DOHH2 (cell line): ENCODE data around the gene ZBTB16.
A peak's percentile ranks its signal among the peaks of the same experiment; 100 is the strongest.

Source experiments
- H3F3A ChIP-seq: fragments of 200-600 bp; sonication (generic), shearing (Covaris generic); 2 replicates; pipeline ENCODE4 v1.6.0; 2016; ENCODE audit warnings: antibody characterized with exemption, mild to moderate bottlenecking; ENCODE audit not compliant: control insufficient read depth, insufficient read depth
- H3K27ac ChIP-seq: fragments of 200-600 bp; sonication (generic); 2 replicates; pipeline ENCODE4 v1.5.1; 2014; ENCODE audit warnings: low read depth, mild to moderate bottlenecking, low read length, moderate library complexity
- H3K27me3 ChIP-seq: fragments of 200-600 bp; sonication (generic); 2 replicates; pipeline ENCODE4 v1.6.1; 2014; ENCODE audit warnings: mild to moderate bottlenecking, low read length, mixed read lengths; ENCODE audit not compliant: control insufficient read depth
- H3K36me3 ChIP-seq: fragments of 200-600 bp; sonication (generic); 2 replicates; pipeline ENCODE4 v1.6.1; 2014; ENCODE audit warnings: mild to moderate bottlenecking, low read length, moderate library complexity, mixed read lengths; ENCODE audit not compliant: control insufficient read depth
- H3K4me1 ChIP-seq: fragments of 200-600 bp; sonication (generic); 2 replicates; pipeline ENCODE4 v1.6.1; 2014; ENCODE audit warnings: mild to moderate bottlenecking, low read length, mixed read lengths; ENCODE audit not compliant: control insufficient read depth
- H3K4me2 ChIP-seq: fragments of 200-600 bp; sonication (generic); 2 replicates; pipeline ENCODE4 v1.6.0; 2014; ENCODE audit warnings: mild to moderate bottlenecking, low read length, moderate library complexity
- H3K4me3 ChIP-seq: fragments of 200-600 bp; sonication (generic); 2 replicates; pipeline ENCODE4 v1.5.1; 2014; ENCODE audit warnings: mild to moderate bottlenecking, low read length, mixed read lengths
- H3K79me2 ChIP-seq: fragments of 200-600 bp; sonication (generic); 2 replicates; pipeline ENCODE4 v1.6.1; 2014; ENCODE audit warnings: mild to moderate bottlenecking, low read length, mixed read lengths; ENCODE audit not compliant: control insufficient read depth
- H3K9me2 ChIP-seq: fragments of 200-600 bp; sonication (generic); replicated peaks from 2 replicates; pipeline ENCODE4 v1.6.1; 2014; ENCODE audit warnings: mild to moderate bottlenecking, low read length, mixed read lengths; ENCODE audit not compliant: control insufficient read depth
- H3K9me3 ChIP-seq: fragments of 200-600 bp; sonication (generic); 2 replicates; pipeline ENCODE4 v1.6.1; 2014; ENCODE audit warnings: antibody characterized with exemption, low read length, mixed read lengths; ENCODE audit not compliant: control insufficient read depth, insufficient read depth
- H4K20me1 ChIP-seq: fragments of 200-600 bp; sonication (generic); 2 replicates; pipeline ENCODE4 v1.6.0; 2014; ENCODE audit warnings: low read depth, mild to moderate bottlenecking, antibody characterized with exemption, low read length, moderate library complexity; ENCODE audit not compliant: control insufficient read depth, insufficient read depth
- CTCF ChIP-seq: fragments of 200-600 bp; sonication (generic); IDR thresholded peaks from one replicate; pipeline ENCODE4 v1.5.1; 2014; ENCODE audit warnings: antibody characterized with exemption, mild to moderate bottlenecking, low read depth, low read length; ENCODE audit not compliant: poor library complexity, severe bottlenecking
- EZH2phosphoT487 ChIP-seq: fragments of 200-600 bp; sonication (generic); IDR thresholded peaks from 2 replicates; pipeline ENCODE4 v1.6.1; 2017; ENCODE audit warnings: borderline replicate concordance, mild to moderate bottlenecking, antibody characterized with exemption, low read length, moderate library complexity, mixed read lengths

ZBTB16 gene

GRCh38 chr11:114141863-114142580, 82.5 kb downstream of the ZBTB16 start:
- Histone ChIP-seq H4K20me1 (no peaks in the 10 kb centered on the region; the same call in 1 of the 2 replicates), H3K4me2 (no peak overlapping the region), H3K4me1 (peaks cover 65% of the 10 kb centered on the region), H3K27me3 (0 out of 2 replicates have a peak, but pooled peaks cover 6% of the 10 kb centered on the region), H3K79me2 (no peaks in the 10 kb centered on the region), H3K36me3 (no peaks in the 10 kb centered on the region), H3F3A (no peaks in the 10 kb centered on the region), H3K27ac (no peak overlapping the region), H3K4me3 (no peak overlapping the region), H3K9me3 (no peaks in the 10 kb centered on the region), H3K9me2 (no peaks in the 10 kb centered on the region)
- no peak for TF ChIP-seq EZH2phosphoT487
- TF ChIP-seq CTCF, result no peak

GRCh38 chr11:114142707-114143106, 83.2 kb downstream of the ZBTB16 start:
- Histone ChIP-seq H4K20me1 (no peaks in the 10 kb centered on the region; the same call in 1 of the 2 replicates), H3K9me3 (no peaks in the 10 kb centered on the region), H3K4me1 (peaks cover 65% of the 10 kb centered on the region), H3F3A (no peaks in the 10 kb centered on the region), H3K4me2 (no peak overlapping the region), H3K36me3 (no peaks in the 10 kb centered on the region), H3K9me2 (no peaks in the 10 kb centered on the region), H3K27me3 (0 out of 2 replicates have a peak, but pooled peaks cover 6% of the 10 kb centered on the region), H3K4me3 (no peak overlapping the region), H3K79me2 (no peaks in the 10 kb centered on the region), H3K27ac (no peak overlapping the region)
- no peak for TF ChIP-seq EZH2phosphoT487
- no peak for TF ChIP-seq CTCF

DNA sequence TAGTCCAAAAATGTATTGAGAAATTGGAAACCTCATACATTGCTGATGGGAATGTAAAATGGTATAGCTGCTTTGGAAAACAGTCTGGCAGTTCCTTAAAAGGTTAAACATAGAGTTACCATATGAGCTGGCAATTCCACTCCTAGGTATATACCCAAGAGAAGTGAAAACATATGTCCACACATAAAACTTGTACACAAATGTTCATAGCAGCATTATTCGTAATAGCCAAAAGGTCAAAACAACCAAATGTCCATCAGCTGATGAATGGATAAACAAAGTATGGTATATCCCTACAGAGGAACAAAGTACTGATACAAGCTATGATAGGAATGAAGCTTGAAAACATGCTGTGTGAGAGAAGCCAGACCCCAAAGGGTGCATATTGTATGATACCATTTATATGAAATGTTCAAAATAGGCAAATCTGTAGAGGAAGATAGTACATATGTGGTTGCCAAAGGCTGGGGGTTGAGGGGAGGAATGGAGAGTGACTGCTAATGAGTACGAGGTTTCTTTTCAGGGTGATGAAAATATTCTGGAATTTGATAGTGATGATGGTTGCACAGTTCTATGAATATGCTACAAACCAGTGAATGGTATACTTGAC, 85.8 kb downstream of the ZBTB16 start:
- Histone ChIP-seq H3K9me3 (no peaks in the 10 kb centered on the region), H3K79me2 (no peaks in the 10 kb centered on the region), H3K27me3 (peaks cover 9% of the 10 kb centered on the region; the same call in 1 of the 2 replicates), H3K27ac (no peak overlapping the region), H3K4me3 (peak overlapping the region; percentile 36), H3F3A (no peaks in the 10 kb centered on the region), H3K9me2 (no peaks in the 10 kb centered on the region), H3K36me3 (no peaks in the 10 kb centered on the region), H3K4me1 (peaks cover 47% of the 10 kb centered on the region), H3K4me2 (peak overlapping the region; percentile 34), H4K20me1 (no peaks in the 10 kb centered on the region; the same call in 1 of the 2 replicates)
- TF ChIP-seq CTCF (no peak), EZH2phosphoT487 (no peak)
